Fibroblast of lung (primary cell): ENCODE measurements around the gene C3.

Source experiments
- CTCF ChIP-seq, 2 donors: IDR thresholded peaks in 1 of 2; conservative IDR thresholded peaks in 1 of 2; 1 replicate in 1 of 2; 2 replicates in 1 of 2; pipeline ENCODE4 v1.5.1; 2011 to 2012; ENCODE audit warnings: low read length in 2 of 2, control low read depth in 1 of 2, inconsistent platforms in 1 of 2, low read depth in 1 of 2, mild to moderate bottlenecking in 1 of 2
- EZH2 ChIP-seq: IDR thresholded peaks from 2 replicates; pipeline ENCODE4 v1.5.1; 2012; ENCODE audit warnings: low read length, control low read depth, mild to moderate bottlenecking; ENCODE audit errors: missing control alignments

- no peak for TF ChIP-seq CTCF (conservative IDR thresholded peaks at IDR 0.05 in 1 of 2, IDR thresholded peaks at IDR 0.05 in 1 of 2; ENCODE audit: low read depth in 1 of 2, low read length in 2 of 2)
- no peak for TF ChIP-seq EZH2
These were observed 33.7 kb upstream of the C3 start for GRCh38 chr19:6754136-6754535.
